BE2C (cell line): ENCODE results near the gene ARID3A.
A peak's percentile ranks its signal among the peaks of the same experiment; 100 is the strongest.
"Not testable (repeated sequence)": the region's sequence is repeated elsewhere in the genome, so short reads cannot be mapped to it uniquely, and the experiment has no call there.

Experiments
- DNase-seq: peaks from one replicate; pipeline ENCODE4 v3.0.0-alpha.2; 2020
- H3K27me3 ChIP-seq: fragments of 250-450 bp; sonication (Bioruptor Pico); 2 replicates; pipeline ENCODE4 v1.5.1; 2020; ENCODE audit warnings: mild to moderate bottlenecking
- H3K36me3 ChIP-seq: fragments of 250-450 bp; sonication (Bioruptor Pico); 2 replicates; pipeline ENCODE4 v1.5.1; 2020; ENCODE audit warnings: mild to moderate bottlenecking
- H3K4me1 ChIP-seq: fragments of 250-450 bp; sonication (Bioruptor Pico); 2 replicates; pipeline ENCODE4 v1.5.1; 2020
- H3K4me3 ChIP-seq: 2 replicates; pipeline ENCODE4 v1.5.1; 2011; ENCODE audit warnings: low read depth, low read length
- H3K9me3 ChIP-seq: fragments of 250-450 bp; sonication (Bioruptor Pico); 2 replicates; pipeline ENCODE4 v1.5.1; 2020
- TF ChIP-seq, protein P1 (sequence below): IDR thresholded peaks from 2 replicates; pipeline ENCODE4 v1.5.1; 2012; ENCODE audit warnings: mild to moderate bottlenecking, low read depth, low read length

ARID3A gene

DNA sequence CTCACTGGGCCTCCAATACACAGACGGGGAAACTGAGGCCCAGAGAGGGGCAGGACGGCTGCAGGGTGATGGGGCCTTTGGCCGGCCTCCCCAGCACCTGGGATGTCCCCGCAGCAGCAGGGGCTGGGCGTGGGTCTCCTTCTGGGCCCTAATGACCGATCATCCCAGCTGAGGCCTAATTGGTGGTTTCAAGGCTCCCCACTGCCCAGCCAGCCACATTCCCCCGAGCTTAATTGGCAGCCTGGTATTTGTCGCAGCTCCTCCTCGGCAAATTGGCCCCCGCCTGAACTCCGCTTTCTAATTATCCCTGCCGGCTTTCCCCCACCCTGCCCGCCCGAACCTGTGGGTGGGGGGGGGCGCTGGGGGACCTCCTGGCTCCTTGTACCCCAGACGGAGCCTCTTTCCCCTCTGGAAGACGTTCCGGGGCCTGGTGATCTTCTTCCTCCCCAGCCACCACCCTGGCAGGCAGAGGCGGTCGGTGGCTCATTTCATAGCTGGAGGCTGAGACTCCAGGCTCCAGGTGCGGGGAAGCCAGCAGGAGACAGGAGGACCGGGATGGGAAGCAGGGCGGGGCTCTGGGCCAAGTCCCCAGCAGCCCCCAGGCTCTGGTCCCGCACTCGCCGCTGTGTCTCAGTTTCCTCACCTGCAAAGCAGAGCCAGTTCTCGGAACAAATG, 31.1 kb downstream of the ARID3A start:
- Histone ChIP-seq H3K27me3 (no peaks in the 10 kb centered on the region), H3K9me3 (no peaks in the 10 kb centered on the region), H3K4me3 (no peak overlapping the region), H3K36me3 (no peaks in the 10 kb centered on the region), H3K4me1 (peaks cover 7% of the 10 kb centered on the region)
- TF ChIP-seq, protein P1, sequence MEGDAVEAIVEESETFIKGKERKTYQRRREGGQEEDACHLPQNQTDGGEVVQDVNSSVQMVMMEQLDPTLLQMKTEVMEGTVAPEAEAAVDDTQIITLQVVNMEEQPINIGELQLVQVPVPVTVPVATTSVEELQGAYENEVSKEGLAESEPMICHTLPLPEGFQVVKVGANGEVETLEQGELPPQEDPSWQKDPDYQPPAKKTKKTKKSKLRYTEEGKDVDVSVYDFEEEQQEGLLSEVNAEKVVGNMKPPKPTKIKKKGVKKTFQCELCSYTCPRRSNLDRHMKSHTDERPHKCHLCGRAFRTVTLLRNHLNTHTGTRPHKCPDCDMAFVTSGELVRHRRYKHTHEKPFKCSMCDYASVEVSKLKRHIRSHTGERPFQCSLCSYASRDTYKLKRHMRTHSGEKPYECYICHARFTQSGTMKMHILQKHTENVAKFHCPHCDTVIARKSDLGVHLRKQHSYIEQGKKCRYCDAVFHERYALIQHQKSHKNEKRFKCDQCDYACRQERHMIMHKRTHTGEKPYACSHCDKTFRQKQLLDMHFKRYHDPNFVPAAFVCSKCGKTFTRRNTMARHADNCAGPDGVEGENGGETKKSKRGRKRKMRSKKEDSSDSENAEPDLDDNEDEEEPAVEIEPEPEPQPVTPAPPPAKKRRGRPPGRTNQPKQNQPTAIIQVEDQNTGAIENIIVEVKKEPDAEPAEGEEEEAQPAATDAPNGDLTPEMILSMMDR: no peak
- peak; percentile 37 for DNase-seq

DNA sequence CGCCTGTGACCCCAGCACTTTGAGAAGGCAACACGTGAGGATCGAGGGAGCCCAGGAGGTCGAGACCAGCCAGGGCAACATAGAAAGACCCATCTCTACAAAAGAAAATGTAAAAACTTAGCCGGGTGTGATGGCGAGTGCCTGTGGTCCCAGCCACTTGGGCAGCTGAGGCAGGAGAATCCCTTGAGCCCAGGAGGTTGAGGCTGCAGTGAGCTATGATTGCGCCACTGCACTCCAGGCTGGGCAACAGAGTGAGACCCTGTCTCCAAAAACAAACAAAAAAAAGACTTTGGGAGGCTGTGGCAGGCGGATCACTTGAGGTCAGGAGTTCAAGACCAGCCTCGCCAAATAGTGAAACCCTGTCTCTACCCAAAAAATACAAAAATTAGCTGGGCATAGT, 31.7 kb downstream of the ARID3A start:
- H3K4me3 ChIP-seq, H3K9me3 ChIP-seq, H3K27me3 ChIP-seq, DNase-seq, H3K36me3 ChIP-seq, H3K4me1 ChIP-seq: not testable (repeated sequence)

DNA sequence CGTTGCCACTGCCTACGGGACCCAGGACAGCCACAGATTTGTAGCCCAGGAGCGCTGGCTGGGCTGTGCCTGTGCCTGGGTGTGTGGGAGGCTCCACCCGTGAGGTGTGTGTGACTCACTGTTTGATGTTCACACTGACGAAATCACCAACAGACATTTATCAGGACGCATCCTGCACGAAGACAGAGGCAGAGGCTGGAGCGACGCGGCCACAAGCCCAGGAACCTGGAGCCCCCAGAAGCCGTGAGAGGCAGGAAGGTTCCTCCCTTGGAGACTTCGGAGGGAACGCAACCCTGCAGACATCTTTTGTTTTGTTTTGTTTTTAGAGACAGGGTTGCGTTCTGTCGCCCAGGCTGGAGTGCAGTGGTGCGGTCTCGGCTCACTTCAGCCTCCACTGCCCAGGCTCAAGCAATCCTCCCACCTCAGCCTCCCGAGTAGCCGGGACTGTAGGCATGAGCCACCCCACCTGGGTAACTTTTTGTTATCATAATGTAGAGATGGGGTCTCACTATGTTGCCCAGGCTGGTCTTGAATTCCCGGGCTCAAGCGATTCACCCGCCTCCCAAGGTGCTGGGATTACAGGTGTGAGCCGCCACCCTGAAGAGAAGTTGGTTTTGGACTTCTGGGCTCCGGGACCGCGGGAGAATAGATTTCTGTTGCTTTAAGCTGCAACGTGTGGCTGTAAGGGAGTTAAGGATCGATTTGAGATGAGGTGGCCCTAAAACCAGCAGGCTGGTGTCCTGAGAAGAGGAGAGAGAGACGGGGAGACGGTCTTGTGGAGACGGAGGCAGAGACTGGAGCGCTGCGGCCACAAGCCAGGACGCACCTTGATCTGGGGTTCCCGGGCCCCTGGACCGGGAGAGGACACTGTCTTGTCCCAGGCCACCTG, 33.4 kb downstream of the ARID3A start:
- DNase-seq: peak; percentile 8
- peaks cover 2% of the 10 kb centered on the region for H3K36me3 ChIP-seq
- TF ChIP-seq, protein P1: no peak
- H3K4me3 ChIP-seq: no peak overlapping the region
- H3K9me3 ChIP-seq: no peaks in the 10 kb centered on the region
- no peaks in the 10 kb centered on the region for H3K27me3 ChIP-seq
- H3K4me1 ChIP-seq: peaks cover 7% of the 10 kb centered on the region

DNA sequence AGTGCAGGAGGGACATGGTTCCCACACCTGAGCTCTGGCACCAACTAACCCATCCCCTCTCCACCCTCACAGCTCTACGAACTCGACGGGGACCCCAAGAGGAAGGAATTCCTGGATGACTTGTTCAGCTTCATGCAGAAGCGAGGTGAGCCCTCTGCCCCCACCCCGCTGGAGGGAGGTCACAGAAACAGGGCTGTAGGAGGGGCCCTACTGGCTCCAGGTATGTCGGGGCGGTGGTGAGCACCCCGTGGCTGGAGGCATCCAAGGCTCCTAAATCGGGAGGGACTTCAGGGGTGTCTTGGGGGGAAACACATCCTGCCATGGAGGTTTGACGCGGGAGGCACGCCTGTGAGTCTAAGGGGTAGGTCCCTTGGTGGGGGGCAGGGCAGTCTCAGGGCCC, 34.2 kb downstream of the ARID3A start:
- no peak overlapping the region for H3K4me3 ChIP-seq
- no peak for DNase-seq
- no peaks in the 10 kb centered on the region for H3K27me3 ChIP-seq
- H3K36me3 ChIP-seq: peaks cover 10% of the 10 kb centered on the region
- peaks cover 7% of the 10 kb centered on the region for H3K4me1 ChIP-seq
- TF ChIP-seq, protein P1: no peak
- no peaks in the 10 kb centered on the region for H3K9me3 ChIP-seq

DNA sequence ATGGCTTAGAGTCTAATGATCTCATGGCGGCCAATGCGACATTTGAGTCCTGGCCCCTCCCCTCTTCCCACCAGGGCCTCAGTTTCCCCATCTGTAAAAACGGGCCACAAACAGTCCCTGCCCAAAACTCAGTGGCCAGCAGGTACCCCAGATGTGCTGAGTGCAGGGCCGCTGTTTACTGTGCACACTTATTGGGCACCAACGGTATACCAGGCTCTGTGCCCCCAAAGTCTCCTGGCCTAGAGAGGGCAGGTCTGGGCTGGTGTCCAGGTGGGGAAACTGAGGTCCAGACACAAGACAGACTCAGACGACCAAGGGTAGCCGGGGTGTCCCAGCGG, 34.7 kb downstream of the ARID3A start:
- Histone ChIP-seq H3K4me1 (peaks cover 7% of the 10 kb centered on the region), H3K36me3 (peaks cover 16% of the 10 kb centered on the region), H3K4me3 (no peak overlapping the region), H3K9me3 (no peaks in the 10 kb centered on the region), H3K27me3 (no peaks in the 10 kb centered on the region)
- TF ChIP-seq, protein P1: no peak
- no peak for DNase-seq

DNA sequence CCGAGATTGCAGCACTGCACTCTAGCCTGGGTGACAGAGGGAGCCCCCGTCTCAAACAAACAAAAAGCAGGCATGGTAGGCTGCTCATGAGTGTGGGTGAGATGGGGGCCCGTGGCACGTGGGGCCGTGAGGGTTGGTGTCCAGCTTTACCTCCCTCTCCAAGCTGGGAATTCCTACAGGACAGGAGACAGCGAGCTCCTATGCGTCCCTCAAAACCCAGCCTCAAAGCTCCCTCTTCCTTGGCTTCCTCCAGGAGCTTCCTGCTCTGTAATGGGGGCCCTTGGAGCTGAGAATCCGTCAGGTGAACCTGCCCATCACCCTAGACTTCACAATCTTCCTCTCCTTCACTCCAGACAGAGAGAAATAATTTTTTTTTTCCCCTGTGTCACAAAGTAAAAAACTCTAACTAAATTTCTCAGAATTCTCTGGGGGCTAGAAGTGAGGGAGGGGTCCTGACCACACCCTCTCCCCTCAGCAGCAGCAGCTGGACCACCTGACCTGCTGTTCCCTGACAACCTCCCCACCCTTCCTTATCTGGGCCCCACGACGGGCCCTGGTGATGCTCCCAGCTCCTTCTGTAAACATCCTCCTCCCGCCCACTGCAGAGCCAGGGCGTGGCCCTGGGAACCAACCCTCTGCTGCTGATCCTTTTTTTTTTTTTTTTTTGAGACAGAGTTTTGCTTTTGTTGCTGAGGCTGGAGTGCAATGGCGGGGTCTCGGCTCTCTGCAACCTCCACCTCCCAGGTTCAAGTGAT, 36.2 kb downstream of the ARID3A start:
- TF ChIP-seq, protein P1: no peak
- no peak overlapping the region for H3K4me3 ChIP-seq
- peaks cover 25% of the 10 kb centered on the region for H3K36me3 ChIP-seq
- H3K4me1 ChIP-seq: no peaks in the 10 kb centered on the region
- no peak for DNase-seq
- H3K9me3 ChIP-seq: no peaks in the 10 kb centered on the region
- no peaks in the 10 kb centered on the region for H3K27me3 ChIP-seq
